BLaER1 treated with 17β-estradiol and CSF1 and Interleukin-3, amounts not matched to agents 10 nM and 100 nM (cell line): Measurements from ENCODE around the gene HSPA14.

ENCODE experiments used
- H3K27ac ChIP-seq, 11 experiments: shearing (Covaris generic); formaldehyde crosslinking; 2 replicates each; pipeline ENCODE4 v1.8.1; 2022
- H3K27me3 ChIP-seq, 11 experiments: shearing (Covaris generic); formaldehyde crosslinking; 2 replicates each; pipeline ENCODE4 v1.8.1; 2022
- H3K36me3 ChIP-seq, 11 experiments: shearing (Covaris generic); formaldehyde crosslinking; 2 replicates each; pipeline ENCODE4 v1.8.1; 2022
- H3K4me1 ChIP-seq, 10 experiments: shearing (Covaris generic); formaldehyde crosslinking; 2 replicates each; pipeline ENCODE4 v1.8.1; 2022
- H3K4me2 ChIP-seq, 11 experiments: shearing (Covaris generic); formaldehyde crosslinking; 2 replicates each; pipeline ENCODE4 v1.8.1; 2022
- H3K4me3 ChIP-seq, 10 experiments: shearing (Covaris generic); formaldehyde crosslinking; 2 replicates each; pipeline ENCODE4 v1.8.1; 2022
- H3K9ac ChIP-seq, 11 experiments: shearing (Covaris generic); formaldehyde crosslinking; 2 replicates each; pipeline ENCODE4 v1.8.1; 2022
- H3K9me3 ChIP-seq, 11 experiments: shearing (Covaris generic); formaldehyde crosslinking; replicated peaks in 1 of 11; 2 replicates each; pipeline ENCODE4 v1.8.1; 2022
- H4K20me1 ChIP-seq, 11 experiments: shearing (Covaris generic); formaldehyde crosslinking; 2 replicates each; pipeline ENCODE4 v1.8.1; 2022
- Cebpa-rat ChIP-seq, 11 experiments: shearing (Covaris generic); IDR thresholded peaks; 2 replicates each; pipeline ENCODE4 v1.8.1; 2022

HSPA14 gene

DNA sequence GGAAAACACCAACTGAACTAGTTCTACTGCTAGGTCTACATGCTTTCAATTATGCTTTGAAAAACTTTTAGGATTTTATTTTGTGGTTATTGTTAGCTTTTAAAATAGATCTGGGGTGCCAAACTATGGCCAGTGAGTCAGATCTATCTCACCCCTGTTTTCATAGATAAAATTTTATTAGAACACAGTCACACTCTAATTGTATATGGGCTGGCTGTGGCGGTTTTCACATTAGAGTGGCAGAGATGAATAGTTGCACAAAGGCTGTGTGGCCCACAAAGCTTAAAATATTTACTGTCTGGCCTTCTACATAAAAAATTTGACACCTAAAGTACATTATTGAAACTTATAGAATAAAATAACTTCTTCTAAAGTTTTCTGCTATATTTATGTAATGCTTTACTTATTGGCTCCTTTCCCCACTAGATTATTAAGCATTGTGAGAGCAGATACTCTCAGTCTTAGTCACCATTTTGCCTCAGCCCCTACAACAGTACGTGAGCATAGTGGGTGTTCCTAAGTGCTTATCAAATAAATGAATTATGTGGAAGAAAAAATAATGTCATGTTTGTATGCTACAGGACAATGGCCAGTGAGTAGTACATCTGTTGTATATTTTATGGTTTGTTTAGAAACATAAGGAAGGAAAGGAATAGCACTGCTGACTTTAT, 35.1 kb downstream of the HSPA14 start:
- H3K27me3 ChIP-seq: no peaks in the 10 kb centered on the region
- H3K36me3 ChIP-seq: peaks cover 26 to 66% (median 37%) of the 10 kb centered on the region in 11 experiments
- H3K9me3 ChIP-seq: no peaks in the 10 kb centered on the region
- TF ChIP-seq Cebpa-rat (IDR thresholded peaks at IDR 0.05): no peak
- H3K4me2 ChIP-seq: no peak overlapping the region
- no peak overlapping the region for H3K4me3 ChIP-seq
- H4K20me1 ChIP-seq: peaks cover 0 to 9% (median 0%) of the 10 kb centered on the region in 11 experiments; a peak in 8 of 22 replicates
- H3K27ac ChIP-seq: no peak overlapping the region
- peaks cover 11 to 29% (median 24%) of the 10 kb centered on the region in 10 experiments for H3K4me1 ChIP-seq
- H3K9ac ChIP-seq: no peak overlapping the region

DNA sequence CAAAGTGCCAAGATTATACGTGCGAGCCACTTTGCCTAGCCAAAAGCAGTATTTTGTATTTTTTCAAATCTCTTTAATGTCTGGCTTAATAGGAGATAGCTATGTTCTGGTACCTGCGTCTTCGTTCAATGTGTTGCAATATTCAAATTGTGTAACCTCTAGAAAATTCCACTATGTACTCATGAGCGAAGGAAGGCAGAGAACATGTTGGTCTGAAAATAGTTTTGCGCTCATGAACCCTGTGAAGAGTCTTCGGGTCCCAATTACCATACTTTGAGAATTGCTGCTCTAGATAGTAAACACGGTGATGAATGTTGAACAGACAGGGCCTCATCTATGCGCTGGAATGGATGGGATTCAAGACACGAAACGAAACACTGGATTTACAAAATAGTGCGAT, 37.8 kb downstream of the HSPA14 start:
- H3K4me3 ChIP-seq: no peak overlapping the region
- H3K4me1 ChIP-seq: peaks cover 20 to 38% (median 33%) of the 10 kb centered on the region in 10 experiments
- no peak overlapping the region for H3K9ac ChIP-seq
- peak overlapping the region in 4 of 11 experiments; percentile 19 to 82 (median 80); a peak in 6 of 22 replicates for H3K4me2 ChIP-seq
- no peak overlapping the region for H3K27ac ChIP-seq
- H3K27me3 ChIP-seq: no peaks in the 10 kb centered on the region
- no peaks in the 10 kb centered on the region for H3K9me3 ChIP-seq
- peaks cover 0 to 10% (median 7%) of the 10 kb centered on the region in 11 experiments; a peak in 10 of 22 replicates for H4K20me1 ChIP-seq
- TF ChIP-seq Cebpa-rat (IDR thresholded peaks at IDR 0.05): no peak
- H3K36me3 ChIP-seq: peaks cover 4 to 39% (median 15%) of the 10 kb centered on the region in 11 experiments; a peak in 18 of 22 replicates

DNA sequence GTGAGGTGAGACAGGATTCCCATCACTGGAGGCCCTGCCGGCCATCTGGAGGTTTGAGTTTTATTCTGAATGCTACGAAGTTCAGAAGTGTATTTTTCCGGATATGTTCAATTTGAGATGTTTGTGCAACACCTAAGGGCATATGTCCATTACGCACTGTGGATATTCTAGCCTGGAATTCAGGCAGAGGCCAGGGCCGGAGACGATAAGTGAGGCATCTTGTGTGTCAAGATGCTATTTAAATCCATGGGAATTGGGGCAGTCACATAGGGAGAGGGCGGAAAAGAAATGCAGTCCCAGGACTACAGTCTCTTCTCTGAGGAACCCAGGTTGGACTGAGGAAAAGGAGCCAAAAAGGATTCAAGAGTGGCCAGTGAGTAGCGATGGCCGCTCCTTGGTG, 38.7 kb downstream of the HSPA14 start:
- TF ChIP-seq Cebpa-rat (IDR thresholded peaks at IDR 0.05): no peak
- H3K27me3 ChIP-seq: no peaks in the 10 kb centered on the region
- H3K36me3 ChIP-seq: peaks cover 3 to 37% (median 14%) of the 10 kb centered on the region in 11 experiments; a peak in 18 of 22 replicates
- no peaks in the 10 kb centered on the region for H3K9me3 ChIP-seq
- H3K9ac ChIP-seq: peak overlapping the region in 10 of 11 experiments; percentile 36 to 97 (median 95); a peak in 14 of 22 replicates
- peaks cover 21 to 38% (median 33%) of the 10 kb centered on the region in 10 experiments for H3K4me1 ChIP-seq
- peak overlapping the region; percentile 65 to 89 (median 82) for H3K4me2 ChIP-seq
- H3K4me3 ChIP-seq: peak overlapping the region in 5 of 10 experiments; percentile 90 to 98 (median 95); a peak in 9 of 20 replicates
- peaks cover 0 to 15% (median 4%) of the 10 kb centered on the region in 11 experiments; a peak in 10 of 22 replicates for H4K20me1 ChIP-seq
- peak overlapping the region in 2 of 11 experiments; percentile 91 to 93; a peak in 4 of 22 replicates for H3K27ac ChIP-seq

DNA sequence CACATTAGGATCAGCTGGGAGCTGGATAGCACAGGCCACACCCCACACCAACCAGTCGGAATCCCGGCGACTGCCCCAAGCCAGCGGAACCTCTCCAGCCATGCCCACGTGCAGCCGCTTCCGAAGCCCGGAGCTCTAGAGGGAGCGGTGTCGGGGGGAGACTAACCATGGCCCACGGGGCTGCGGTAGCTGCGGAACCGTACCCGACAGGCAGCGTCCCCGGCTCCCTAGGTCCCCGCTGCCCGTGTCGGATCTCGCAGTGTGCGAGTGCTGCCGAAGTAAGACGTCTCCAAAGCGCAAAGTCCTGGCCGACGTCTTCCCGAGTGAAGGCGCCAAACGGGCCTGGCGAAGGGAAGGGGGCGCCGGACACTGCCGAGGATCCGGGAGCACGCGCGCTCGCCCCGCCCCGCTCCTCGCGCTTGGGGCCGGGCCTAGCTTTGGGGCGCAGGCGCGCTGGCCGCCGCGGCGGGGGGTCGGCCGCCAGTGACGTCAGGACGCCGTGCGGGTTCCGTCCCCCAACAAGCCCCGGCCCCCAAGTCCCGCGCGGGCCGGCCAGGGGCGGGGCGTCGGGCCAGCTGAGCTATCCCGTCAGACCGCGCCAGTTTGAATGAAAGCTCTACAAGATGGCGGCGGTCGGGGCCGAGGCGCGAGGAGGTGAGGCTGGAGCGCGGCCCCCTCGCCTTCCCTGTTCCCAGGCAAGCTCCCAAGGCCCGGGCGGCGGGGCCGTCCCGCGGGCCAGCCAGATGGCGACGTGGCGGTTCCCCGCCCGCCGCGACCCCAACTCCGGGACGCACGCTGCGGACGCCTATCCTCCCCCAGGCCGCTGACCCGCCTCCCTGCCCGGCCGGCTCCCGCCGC, 40.4 kb downstream of the HSPA14 start, which contains the start of gene SUV39H2:
Gene SUV39H2 (plus strand): TSS at position 601 of the 858 bp plus-strand sequence. CDS start 23 bp downstream, at position 624.
- peaks cover 0 to 37% (median 21%) of the 10 kb centered on the region in 11 experiments; a peak in 15 of 22 replicates for H3K36me3 ChIP-seq
- peak within 1 kb of the TSS; percentile 80 to 98 (median 95) for H3K4me3 ChIP-seq
- peak within 1 kb of the TSS; percentile 72 to 96 (median 93) for H3K27ac ChIP-seq
- H3K4me1 ChIP-seq: peaks cover 21 to 42% (median 34%) of the 10 kb centered on the region in 10 experiments
- H3K9me3 ChIP-seq: no peaks in the 10 kb centered on the region
- TF ChIP-seq Cebpa-rat (IDR thresholded peaks at IDR 0.05): no peak
- no peaks in the 10 kb centered on the region for H3K27me3 ChIP-seq
- H3K4me2 ChIP-seq: peak within 1 kb of the TSS; percentile 83 to 97 (median 89)
- peaks cover 0 to 24% (median 7%) of the 10 kb centered on the region in 11 experiments; a peak in 11 of 22 replicates for H4K20me1 ChIP-seq
- H3K9ac ChIP-seq: peak within 1 kb of the TSS; percentile 87 to 97 (median 95)

DNA sequence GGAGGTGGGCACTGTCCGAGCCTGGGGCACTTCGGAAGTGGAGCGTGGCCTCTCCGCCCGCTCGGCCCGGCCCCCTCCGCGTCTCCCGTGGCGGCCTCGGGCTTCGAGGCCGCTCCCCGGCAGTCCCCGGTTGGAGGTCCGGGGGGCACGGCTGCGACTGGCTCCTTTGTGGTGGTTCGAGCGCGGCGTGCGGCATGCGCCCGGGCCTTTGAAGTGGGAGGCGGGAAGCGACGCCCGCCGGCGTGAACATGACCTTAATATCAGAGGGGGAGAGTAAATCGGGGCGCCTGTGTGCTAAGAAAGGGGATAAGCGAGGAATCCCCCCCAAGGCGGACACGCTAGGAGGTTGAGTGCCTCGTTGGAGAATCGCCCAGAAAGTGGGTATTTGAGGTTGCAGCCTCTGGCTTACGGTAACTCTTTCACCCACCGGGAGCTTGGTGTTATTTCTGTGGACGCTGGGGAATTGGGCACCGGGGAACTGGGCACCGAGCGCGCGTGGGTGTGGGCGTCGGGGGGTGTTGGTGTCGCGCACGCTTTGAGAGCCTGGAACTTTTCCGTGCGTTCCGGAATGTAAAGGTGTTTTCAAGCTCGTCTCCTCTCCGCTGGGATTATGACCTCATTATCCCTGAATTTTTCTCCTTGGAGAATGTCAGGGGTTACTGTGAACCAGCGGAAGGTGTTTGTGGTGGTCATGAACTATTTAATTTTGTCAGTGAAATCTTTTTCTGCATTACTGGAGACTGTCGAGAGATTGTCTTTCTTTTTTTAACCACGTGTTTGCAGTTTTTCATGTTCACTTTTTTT, 41.2 kb downstream of the HSPA14 start:
- H4K20me1 ChIP-seq: peaks cover 0 to 31% (median 7%) of the 10 kb centered on the region in 11 experiments; a peak in 14 of 22 replicates
- H3K4me3 ChIP-seq: peak overlapping the region; percentile 80 to 98 (median 95)
- H3K4me2 ChIP-seq: peak overlapping the region; percentile 83 to 97 (median 89)
- no peak for TF ChIP-seq Cebpa-rat (IDR thresholded peaks at IDR 0.05)
- peak overlapping the region; percentile 55 to 96 (median 93) for H3K27ac ChIP-seq
- no peaks in the 10 kb centered on the region for H3K27me3 ChIP-seq
- no peaks in the 10 kb centered on the region; a peak in 1 of 22 replicates for H3K9me3 ChIP-seq
- peaks cover 0 to 44% (median 24%) of the 10 kb centered on the region in 11 experiments; a peak in 17 of 22 replicates for H3K36me3 ChIP-seq
- H3K4me1 ChIP-seq: peaks cover 21 to 47% (median 37%) of the 10 kb centered on the region in 10 experiments
- peak overlapping the region; percentile 87 to 97 (median 95) for H3K9ac ChIP-seq

DNA sequence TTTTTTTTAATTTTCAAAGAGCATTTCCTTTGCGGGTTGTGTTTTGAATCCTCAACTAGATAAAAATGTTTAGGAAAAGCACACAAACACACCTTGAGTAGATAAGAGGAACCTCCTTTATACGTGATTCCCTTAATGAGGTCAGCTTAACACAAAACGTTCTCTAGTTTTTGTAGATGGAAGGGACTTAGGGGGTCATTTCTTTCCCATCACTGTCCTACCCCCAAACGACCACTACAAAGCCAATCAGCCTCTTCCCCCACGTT, 41.8 kb downstream of the HSPA14 start:
- TF ChIP-seq Cebpa-rat (IDR thresholded peaks at IDR 0.05): no peak
- H3K9me3 ChIP-seq: no peaks in the 10 kb centered on the region; a peak in 1 of 22 replicates
- H3K27me3 ChIP-seq: no peaks in the 10 kb centered on the region
- peaks cover 0 to 49% (median 29%) of the 10 kb centered on the region in 11 experiments; a peak in 17 of 22 replicates for H3K36me3 ChIP-seq
- peaks cover 21 to 52% (median 39%) of the 10 kb centered on the region in 10 experiments for H3K4me1 ChIP-seq
- H3K27ac ChIP-seq: peak overlapping the region in 9 of 11 experiments; percentile 91 to 96 (median 94); a peak in 17 of 22 replicates
- peak overlapping the region; percentile 83 to 97 (median 89) for H3K4me2 ChIP-seq
- peaks cover 0 to 37% (median 8%) of the 10 kb centered on the region in 11 experiments; a peak in 15 of 22 replicates for H4K20me1 ChIP-seq
- H3K9ac ChIP-seq: peak overlapping the region; percentile 87 to 97 (median 95)
- peak overlapping the region; percentile 80 to 98 (median 95) for H3K4me3 ChIP-seq

DNA sequence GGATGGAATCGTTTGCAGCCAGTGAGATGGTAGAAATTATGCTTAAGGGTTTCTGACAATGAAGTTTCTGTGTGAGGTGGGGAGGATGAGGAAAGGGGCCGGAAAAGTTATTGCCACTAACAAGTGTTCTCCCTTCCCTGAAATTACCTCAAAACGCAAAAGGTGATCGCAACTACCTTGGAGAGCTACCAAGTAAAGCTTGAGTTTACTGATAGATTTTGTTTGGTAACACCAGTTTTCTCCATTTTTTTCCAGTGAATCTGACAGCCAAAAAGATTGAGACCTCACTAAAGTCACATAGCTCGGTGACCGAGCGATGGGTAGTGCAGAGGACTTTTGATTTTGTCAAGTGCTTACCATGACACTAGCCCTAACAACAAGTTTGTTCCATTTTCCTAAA, 42.1 kb downstream of the HSPA14 start:
- peaks cover 0 to 53% (median 33%) of the 10 kb centered on the region in 11 experiments; a peak in 17 of 22 replicates for H3K36me3 ChIP-seq
- peak overlapping the region; percentile 83 to 97 (median 89) for H3K4me2 ChIP-seq
- H3K27ac ChIP-seq: peak overlapping the region in 9 of 11 experiments; percentile 91 to 96 (median 94); a peak in 14 of 22 replicates
- H4K20me1 ChIP-seq: peaks cover 0 to 40% (median 9%) of the 10 kb centered on the region in 11 experiments; a peak in 15 of 22 replicates
- H3K9me3 ChIP-seq: no peaks in the 10 kb centered on the region; a peak in 1 of 22 replicates
- H3K4me3 ChIP-seq: peak overlapping the region; percentile 80 to 98 (median 95)
- no peaks in the 10 kb centered on the region for H3K27me3 ChIP-seq
- TF ChIP-seq Cebpa-rat (IDR thresholded peaks at IDR 0.05): no peak
- H3K9ac ChIP-seq: peak overlapping the region; percentile 87 to 97 (median 95)
- peaks cover 21 to 55% (median 38%) of the 10 kb centered on the region in 10 experiments for H3K4me1 ChIP-seq

DNA sequence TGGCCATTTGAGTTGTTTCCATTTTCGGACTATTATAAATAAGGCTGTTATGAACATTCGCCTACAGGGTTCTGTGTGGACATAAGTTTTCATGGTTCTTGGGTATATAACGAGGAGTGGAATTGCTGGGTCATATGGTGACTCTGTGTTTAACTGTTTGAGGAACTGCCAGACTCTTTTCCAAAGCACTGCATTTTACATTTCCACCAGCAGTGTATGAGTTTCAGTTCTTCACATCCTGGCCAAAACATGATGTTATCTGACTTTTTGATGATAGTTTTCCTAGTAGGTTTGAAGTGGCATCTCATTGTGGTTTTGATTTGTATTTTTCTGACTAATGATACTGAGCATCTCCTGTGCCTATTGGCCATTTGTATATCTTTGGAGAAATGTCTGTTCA, 46.0 kb downstream of the HSPA14 start:
- Histone ChIP-seq H3K9me3 (no peaks in the 10 kb centered on the region; a peak in 2 of 22 replicates), H3K36me3 (peaks cover 0 to 72% (median 64%) of the 10 kb centered on the region in 11 experiments; a peak in 20 of 22 replicates), H3K4me1 (peaks cover 8 to 34% (median 19%) of the 10 kb centered on the region in 10 experiments), H3K9ac (no peak overlapping the region), H3K27me3 (no peaks in the 10 kb centered on the region), H4K20me1 (peaks cover 0 to 70% (median 33%) of the 10 kb centered on the region in 11 experiments; a peak in 14 of 22 replicates), H3K27ac (no peak overlapping the region), H3K4me2 (peak overlapping the region in 3 of 11 experiments; percentile 10 to 25 (median 20); a peak in 3 of 22 replicates), H3K4me3 (no peak overlapping the region)
- TF ChIP-seq Cebpa-rat (IDR thresholded peaks at IDR 0.05): no peak
